ENCODE measurements around the gene KLK5.
"Not testable (repeated sequence)": the region's sequence is repeated elsewhere in the genome, so short reads cannot be mapped to it uniquely, and the experiment has no call there.

Gene KLK5

DNA sequence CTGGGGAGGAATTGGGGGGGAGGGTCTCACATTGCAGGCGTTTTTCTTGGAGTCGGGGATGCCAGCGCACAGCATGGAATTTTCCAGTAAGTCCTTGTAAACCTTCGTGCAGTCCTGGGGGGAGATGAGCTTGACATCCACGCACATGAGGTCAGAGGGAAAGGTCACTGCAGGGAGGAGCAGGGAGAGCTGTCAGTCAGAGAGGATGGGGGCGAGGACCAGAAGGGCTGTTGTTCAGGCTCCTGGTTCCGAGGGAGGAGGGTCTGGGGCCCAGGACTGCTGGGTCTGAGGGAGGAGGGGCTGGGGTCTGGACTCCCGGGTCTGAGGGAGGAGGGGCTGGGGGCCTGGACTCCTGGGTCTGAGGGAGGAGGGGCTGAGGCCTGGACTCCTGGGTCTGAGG is 26.9 kb upstream of the KLK5 start:
- no peaks in the 10 kb centered on the region for H3K36me3 Mint-ChIP-seq (ENCODE audit: insufficient read depth)
- no peak for ATAC-seq (replicated peaks)
- H3K9me3 Mint-ChIP-seq: peaks cover 0 to 2% of the 10 kb centered on the region in 2 donors
- peaks cover 0 to 4% of the 10 kb centered on the region in 2 donors for H3K4me1 Mint-ChIP-seq (ENCODE audit: low read depth in 2 of 2)
- H3K4me3 Mint-ChIP-seq: no peak overlapping the region
- DNase-seq: no peak
- peaks cover 68 to 82% of the 10 kb centered on the region in 2 donors for H3K27me3 Mint-ChIP-seq
- H3K27ac Mint-ChIP-seq: no peak overlapping the region

DNA sequence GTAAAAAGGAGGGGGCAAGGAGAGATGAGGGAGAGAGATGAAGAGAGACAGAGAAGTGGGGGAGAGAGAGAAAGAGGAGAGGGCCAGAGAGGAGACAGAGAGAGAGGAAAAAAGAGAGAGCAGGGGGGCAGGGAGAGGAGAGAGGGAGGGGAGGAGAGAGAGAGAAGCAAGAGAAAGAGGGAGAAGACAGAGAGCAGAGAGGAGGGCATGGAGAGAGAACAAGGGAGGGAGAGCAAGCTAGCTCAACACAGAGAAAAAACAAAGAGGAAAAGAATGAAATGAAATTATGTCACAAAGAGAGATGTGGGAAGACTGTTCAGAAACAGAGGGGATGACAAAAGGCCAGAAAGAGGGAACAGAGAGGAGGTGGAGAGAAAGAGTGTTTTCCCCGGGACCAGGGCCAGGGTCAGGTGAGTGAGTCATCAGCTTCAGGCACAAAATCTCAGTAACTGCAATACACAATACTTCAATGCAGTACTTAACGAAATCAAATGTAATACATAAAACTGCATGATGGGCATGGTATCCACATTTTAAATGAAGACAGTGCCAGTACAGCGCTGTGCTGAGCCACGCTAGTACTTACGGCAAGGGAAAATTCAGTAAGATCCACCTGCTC is 26.0 kb upstream of the KLK5 start:
- no peak for ATAC-seq (replicated peaks)

DNA sequence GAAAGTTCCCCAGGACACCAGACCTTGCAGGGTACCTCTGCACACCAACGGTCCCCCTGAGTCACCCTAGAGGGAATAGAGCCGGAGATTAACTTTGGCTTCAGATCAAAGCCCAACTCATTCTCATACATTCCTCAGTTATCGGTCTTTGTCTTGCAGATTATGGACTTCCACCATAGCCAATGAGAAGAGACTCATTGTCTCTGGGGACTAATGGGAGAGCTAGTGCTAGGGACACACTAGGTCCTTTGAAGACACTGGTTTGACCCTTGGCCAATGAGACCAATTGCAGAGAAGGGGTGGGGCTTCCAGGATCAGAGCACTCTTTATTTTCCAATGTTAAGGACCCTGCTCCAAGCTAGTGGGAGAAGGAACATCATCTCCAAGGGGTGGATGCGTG is 24.8 kb upstream of the KLK5 start:
- Mint-ChIP-seq H3K4me3 (no peak overlapping the region), H3K36me3 (ENCODE audit: insufficient read depth) (no peaks in the 10 kb centered on the region), H3K27me3 (peaks cover 73 to 79% of the 10 kb centered on the region in 2 donors), H3K4me1 (ENCODE audit: low read depth in 2 of 2) (peaks cover 0 to 4% of the 10 kb centered on the region in 2 donors), H3K27ac (no peak overlapping the region), H3K9me3 (peaks cover 0 to 2% of the 10 kb centered on the region in 2 donors)
- no peak for DNase-seq
- ATAC-seq (replicated peaks): no peak

More for the DNA sequence above, 26.0 kb upstream of the KLK5 start:
- DNase-seq: no peak
- Mint-ChIP-seq H3K27ac (no peak overlapping the region), H3K27me3 (peaks cover 62 to 74% of the 10 kb centered on the region in 2 donors), H3K9me3 (peaks cover 0 to 2% of the 10 kb centered on the region in 2 donors), H3K36me3 (ENCODE audit: insufficient read depth) (no peaks in the 10 kb centered on the region), H3K4me1 (ENCODE audit: low read depth in 2 of 2) (peaks cover 0 to 4% of the 10 kb centered on the region in 2 donors), H3K4me3 (no peak overlapping the region)

DNA sequence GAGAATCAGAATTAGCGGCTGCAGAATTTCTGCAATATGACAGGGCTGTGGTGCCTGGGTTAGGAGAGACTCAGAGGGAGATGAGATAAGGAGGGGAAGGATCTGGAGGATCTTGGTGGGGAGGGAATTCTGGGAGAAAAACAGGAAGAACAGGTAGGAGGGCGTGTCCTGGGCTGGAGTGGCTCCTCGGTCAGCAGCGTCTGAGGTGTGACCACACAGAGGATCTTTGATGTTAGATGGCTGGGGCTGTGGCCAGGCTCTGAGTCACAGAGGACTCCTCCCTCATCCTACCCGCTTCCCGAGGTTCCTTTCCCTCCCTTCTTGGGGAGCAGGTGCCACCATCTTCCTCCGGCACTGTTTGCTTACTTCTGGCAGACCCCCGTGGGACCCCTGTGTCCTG is 22.9 kb upstream of the KLK5 start:
- Mint-ChIP-seq H3K36me3 (ENCODE audit: insufficient read depth) (no peaks in the 10 kb centered on the region), H3K27ac (no peak overlapping the region), H3K27me3 (peaks cover 71 to 81% of the 10 kb centered on the region in 2 donors), H3K4me3 (no peak overlapping the region), H3K4me1 (ENCODE audit: low read depth in 2 of 2) (peaks cover 0 to 4% of the 10 kb centered on the region in 2 donors), H3K9me3 (no peaks in the 10 kb centered on the region)
- ATAC-seq (replicated peaks) (no peak), DNase-seq (no peak)

DNA sequence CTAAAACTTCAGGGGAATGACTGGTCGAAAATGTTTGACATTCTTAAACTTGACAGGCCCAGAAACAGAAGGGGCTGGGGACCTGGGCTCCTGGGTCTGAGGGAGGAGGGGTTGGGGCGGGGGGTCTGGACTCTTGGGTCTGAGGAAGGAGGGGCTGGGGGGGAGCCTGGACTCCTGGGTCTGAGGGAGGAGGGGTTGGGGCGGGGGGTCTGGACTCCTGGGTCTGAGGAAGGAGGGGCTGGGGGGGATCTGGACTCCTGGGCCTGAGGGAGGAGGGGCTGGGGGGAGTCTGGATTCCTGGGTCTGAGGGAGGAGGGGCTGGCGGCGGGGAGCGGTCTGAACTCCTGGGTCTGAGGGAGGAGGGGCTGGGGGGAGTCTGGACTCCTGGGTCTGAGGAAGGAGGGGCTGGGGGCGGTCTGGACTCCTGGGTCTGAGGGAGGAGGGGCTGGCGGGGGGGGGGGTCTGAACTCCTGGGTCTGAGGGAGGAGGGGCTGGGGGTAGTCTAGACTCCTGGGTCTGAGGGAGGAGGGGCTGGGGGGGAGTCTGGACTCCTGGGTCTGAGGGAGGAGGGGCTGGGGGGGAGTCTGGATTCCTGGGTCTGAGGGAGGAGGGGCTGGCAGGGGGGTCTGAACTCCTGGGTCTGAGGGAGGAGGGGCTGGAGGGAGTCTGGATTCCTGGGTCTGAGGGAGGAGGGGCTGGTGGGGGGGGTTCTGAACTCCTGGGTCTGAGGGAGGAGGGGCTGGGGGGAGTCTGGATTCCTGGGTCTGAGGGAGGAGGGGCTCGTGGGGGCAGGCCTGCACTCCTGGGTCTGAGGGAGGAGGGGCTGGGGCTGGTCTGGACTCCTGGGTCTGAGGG is 22.1 kb upstream of the KLK5 start:
- Mint-ChIP-seq H3K36me3 (ENCODE audit: insufficient read depth) (no peaks in the 10 kb centered on the region), H3K27me3 (peaks cover 73 to 81% of the 10 kb centered on the region in 2 donors), H3K4me1 (ENCODE audit: low read depth in 2 of 2) (peaks cover 0 to 4% of the 10 kb centered on the region in 2 donors), H3K27ac (no peak overlapping the region), H3K4me3 (no peak overlapping the region), H3K9me3 (no peaks in the 10 kb centered on the region)
- ATAC-seq (replicated peaks) (no peak), DNase-seq (no peak)

DNA sequence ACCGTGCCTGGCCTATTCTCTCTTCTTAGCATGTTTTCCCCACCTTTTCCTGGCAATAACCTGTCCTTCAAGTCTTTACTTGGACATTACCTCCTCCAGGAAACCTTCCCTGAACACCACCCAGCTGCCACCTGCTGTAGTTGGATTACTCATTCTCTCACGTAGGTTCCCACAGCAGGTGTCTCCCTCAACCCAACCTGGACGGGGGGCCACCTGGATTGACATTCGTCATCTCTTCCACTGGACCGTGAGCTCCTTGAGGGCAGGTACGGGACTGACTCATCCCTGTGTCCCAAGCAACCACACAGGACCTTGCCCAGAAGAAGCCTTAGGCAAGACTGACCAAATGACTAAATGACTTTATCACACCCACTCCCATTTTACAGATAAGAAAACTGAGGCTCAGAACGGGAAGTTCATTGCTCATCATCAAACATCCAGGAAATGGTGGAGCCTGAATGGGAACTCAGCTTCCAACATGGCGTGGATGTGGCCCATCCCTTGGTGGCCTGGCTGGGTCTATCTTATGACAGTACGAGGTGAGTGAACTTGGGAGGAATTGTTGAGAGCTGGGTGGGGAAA is 20.0 kb upstream of the KLK5 start:
- Mint-ChIP-seq H3K4me1 (ENCODE audit: low read depth in 2 of 2) (peaks cover 0 to 4% of the 10 kb centered on the region in 2 donors), H3K27me3 (peaks cover 65 to 75% of the 10 kb centered on the region in 2 donors), H3K4me3 (no peak overlapping the region), H3K9me3 (no peaks in the 10 kb centered on the region), H3K36me3 (ENCODE audit: insufficient read depth) (no peaks in the 10 kb centered on the region), H3K27ac (no peak overlapping the region)
- DNase-seq (no peak), ATAC-seq (replicated peaks) (no peak)

DNA sequence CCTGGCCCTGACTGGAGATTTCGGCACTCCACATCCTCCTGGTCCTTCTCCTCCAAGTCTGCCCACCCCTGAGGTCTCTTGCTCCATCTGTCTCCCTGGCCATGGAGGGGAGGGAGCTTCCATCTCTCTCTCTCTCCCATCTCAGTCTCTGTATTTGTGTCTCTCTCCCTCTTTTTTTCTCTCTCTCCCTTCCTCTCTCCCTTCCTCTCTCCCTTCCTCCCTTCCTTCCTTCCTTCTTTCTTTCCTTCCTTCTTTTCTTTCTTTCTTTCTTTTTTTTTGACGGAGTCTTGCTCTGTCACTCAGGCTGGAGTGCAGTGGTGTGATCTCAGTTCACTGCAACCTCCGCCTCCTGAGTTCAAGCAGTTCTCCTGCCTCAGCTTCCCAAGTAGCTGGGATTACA is 17.0 kb upstream of the KLK5 start:
- H3K27ac Mint-ChIP-seq; ATAC-seq (replicated peaks); H3K9me3 Mint-ChIP-seq; H3K4me3 Mint-ChIP-seq; H3K36me3 Mint-ChIP-seq (ENCODE audit: insufficient read depth); DNase-seq; H3K4me1 Mint-ChIP-seq (ENCODE audit: low read depth in 2 of 2): not testable (repeated sequence)
- peaks cover 63 to 79% of the 10 kb centered on the region in 2 donors for H3K27me3 Mint-ChIP-seq

DNA sequence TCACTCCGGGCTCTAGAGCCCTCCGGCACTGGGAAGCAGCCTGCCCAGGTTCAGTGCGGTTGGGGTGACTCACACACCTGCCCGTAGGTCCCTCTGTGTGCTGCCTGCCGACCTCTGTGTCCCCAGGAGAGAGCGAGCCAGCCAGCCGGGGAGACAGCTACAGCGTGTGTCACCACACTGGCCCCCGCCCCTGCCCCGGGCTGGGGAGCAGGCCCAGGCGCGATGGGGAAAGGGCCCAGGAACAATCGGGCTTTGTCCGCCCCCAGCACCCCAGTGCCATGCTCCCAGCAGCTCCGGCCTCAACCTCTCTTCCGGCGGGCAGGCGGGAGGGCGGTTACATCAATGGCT is 16.5 kb upstream of the KLK5 start, which contains the start of gene KLK6:
Gene KLK6 (minus strand): TSS at position 179 of the 348 bp plus-strand sequence. CDS start 1,487 bp downstream, outside the sequence.
- peaks cover 66 to 83% of the 10 kb centered on the region in 2 donors for H3K27me3 Mint-ChIP-seq

DNA sequence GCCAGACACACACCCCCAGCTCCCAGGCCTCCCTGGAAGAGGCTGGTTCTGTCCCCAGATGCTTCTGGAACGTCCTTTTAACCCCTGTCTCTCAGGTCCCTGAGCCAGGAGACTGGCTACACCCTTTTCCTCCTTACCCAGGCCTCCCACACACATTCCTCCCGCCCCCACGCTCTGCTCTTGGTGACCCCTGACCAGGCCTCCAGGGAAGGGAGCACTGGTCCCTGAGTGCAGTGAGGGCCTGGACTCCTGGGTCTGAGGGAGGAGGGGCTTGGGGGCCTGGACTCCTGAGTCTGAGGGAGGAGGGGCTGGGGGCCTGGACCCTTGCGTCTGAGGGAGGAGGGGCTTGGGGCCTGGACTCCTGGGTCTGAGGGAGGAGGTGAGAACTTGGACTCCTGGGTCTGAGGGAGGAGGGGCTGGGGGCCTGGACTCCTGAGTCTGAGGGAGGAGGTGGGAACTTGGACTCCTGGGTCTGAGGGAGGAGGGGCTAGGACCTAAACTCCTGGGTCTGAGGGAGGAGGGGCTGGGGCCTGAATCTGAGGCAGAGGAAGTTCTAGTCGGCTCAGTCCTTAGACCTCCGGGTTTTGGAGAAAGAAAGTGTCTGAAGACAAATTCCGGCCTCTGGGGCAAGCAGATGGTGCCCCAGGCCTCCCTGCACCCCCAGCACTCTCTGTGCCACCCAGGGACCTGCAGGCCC is 16.0 kb upstream of the KLK5 start:
- H3K27ac Mint-ChIP-seq: no peak overlapping the region
- peaks cover 0 to 2% of the 10 kb centered on the region in 2 donors for H3K9me3 Mint-ChIP-seq
- H3K4me1 Mint-ChIP-seq (ENCODE audit: low read depth in 2 of 2): no peaks in the 10 kb centered on the region
- H3K4me3 Mint-ChIP-seq: no peak overlapping the region
- ATAC-seq (replicated peaks): no peak
- H3K36me3 Mint-ChIP-seq (ENCODE audit: insufficient read depth): no peaks in the 10 kb centered on the region
- no peak for DNase-seq
- H3K27me3 Mint-ChIP-seq: peaks cover 70 to 88% of the 10 kb centered on the region in 2 donors

More for the DNA sequence above, 16.5 kb upstream of the KLK5 start, which contains the start of gene KLK6:
- Mint-ChIP-seq H3K9me3 (no peaks in the 10 kb centered on the region), H3K27ac (no peak within 1 kb of the TSS), H3K36me3 (ENCODE audit: insufficient read depth) (no peaks in the 10 kb centered on the region), H3K4me1 (ENCODE audit: low read depth in 2 of 2) (no peaks in the 10 kb centered on the region), H3K4me3 (no peak within 1 kb of the TSS)
- no peak for DNase-seq
- ATAC-seq (replicated peaks): no peak

DNA sequence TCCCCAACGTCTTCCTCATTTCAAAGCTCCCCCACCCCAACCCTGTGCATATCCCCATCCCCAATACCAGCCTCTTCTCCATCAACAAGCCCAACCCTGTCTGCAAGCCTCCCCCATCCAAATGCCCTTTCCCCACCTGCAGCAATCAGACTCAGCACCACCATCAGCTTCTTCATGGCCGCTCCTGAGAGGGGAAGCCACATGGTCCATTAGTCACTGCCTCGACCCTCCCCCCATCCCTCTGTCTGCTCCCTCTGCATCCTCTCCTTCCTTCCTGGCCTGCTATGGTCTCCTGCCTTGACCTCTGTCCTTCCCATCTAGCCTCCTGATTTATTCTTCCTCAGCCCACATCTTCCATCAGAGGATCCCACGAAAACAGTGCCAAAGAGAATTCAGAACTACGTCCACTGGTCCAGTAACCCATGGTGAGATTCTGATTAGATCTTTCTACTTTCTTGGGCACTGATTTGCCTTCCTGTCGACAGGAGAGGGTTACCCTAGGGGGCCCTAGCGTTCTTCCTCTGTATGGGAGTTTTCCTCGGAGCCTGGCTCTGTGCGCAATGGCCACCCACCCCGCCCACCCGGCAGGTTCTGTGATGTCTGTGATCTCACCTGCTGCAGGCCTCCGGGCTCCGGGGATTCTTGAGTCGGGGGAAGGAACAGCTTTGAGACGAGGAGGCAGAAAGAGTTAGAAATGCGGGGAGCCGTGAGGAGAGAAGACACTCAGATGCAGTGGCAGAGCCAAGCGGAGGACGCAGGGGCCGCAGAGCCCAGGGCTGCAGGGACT is 15.3 kb upstream of the KLK5 start:
- Mint-ChIP-seq H3K27ac (no peak overlapping the region), H3K36me3 (ENCODE audit: insufficient read depth) (no peaks in the 10 kb centered on the region), H3K4me3 (no peak overlapping the region), H3K9me3 (peaks cover under 1 to 2% of the 10 kb centered on the region in 2 donors), H3K27me3 (peaks cover 68 to 88% of the 10 kb centered on the region in 2 donors), H3K4me1 (ENCODE audit: low read depth in 2 of 2) (no peaks in the 10 kb centered on the region)
- DNase-seq (no peak), ATAC-seq (replicated peaks) (no peak)

DNA sequence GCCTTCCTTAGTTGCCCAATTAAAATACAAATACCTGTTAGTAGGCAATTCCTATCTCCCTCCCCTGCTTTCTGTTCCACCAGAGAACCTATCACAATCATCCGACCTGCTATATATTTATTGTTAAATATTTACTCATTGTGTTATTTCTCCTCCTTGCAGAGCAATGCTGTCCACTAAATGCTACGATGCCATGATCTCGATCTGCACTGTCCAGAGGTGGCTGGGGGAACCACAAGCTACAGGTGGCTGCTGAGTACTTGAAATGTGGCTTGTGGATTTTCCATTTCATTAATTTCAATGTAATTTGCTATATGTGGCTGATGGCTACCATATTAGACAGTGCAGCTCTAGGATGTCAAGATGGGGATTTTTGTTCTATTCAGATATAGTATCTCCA is 11.4 kb upstream of the KLK5 start:
- H3K4me3 Mint-ChIP-seq: no peak overlapping the region
- peaks cover 46 to 52% of the 10 kb centered on the region in 2 donors for H3K27me3 Mint-ChIP-seq
- no peak for ATAC-seq (replicated peaks)

DNA sequence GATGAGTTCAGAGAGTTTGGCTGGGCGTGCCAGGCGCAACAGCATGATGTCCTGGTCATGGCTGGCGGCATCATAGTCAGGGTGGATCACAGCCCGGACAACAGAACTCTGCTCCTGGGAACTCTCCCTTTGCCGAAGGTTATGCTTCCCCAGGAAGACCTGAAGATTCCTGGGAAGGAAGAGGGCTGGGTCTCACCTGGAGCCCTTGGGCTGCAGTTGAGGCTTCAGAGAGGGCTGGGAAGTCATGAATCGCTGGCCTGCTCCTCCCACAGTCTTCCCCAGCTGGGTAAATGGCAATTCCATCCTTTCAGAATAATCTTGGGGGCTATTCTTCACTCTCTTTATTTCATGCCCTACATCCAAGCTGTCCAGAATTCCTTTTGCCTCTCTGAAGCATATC is 10.5 kb upstream of the KLK5 start:
- Mint-ChIP-seq H3K9me3 (peaks cover 8 to 10% of the 10 kb centered on the region in 2 donors), H3K4me1 (ENCODE audit: low read depth in 2 of 2) (no peaks in the 10 kb centered on the region), H3K27ac (no peak overlapping the region), H3K4me3 (no peak overlapping the region), H3K27me3 (peaks cover 54 to 58% of the 10 kb centered on the region in 2 donors), H3K36me3 (ENCODE audit: insufficient read depth) (no peaks in the 10 kb centered on the region)
- DNase-seq: no peak
- ATAC-seq (replicated peaks): no peak

More for the DNA sequence above, 11.4 kb upstream of the KLK5 start:
- peaks cover 8 to 10% of the 10 kb centered on the region in 2 donors for H3K9me3 Mint-ChIP-seq
- no peaks in the 10 kb centered on the region for H3K4me1 Mint-ChIP-seq (ENCODE audit: low read depth in 2 of 2)
- H3K36me3 Mint-ChIP-seq (ENCODE audit: insufficient read depth): no peaks in the 10 kb centered on the region
- no peak for DNase-seq
- H3K27ac Mint-ChIP-seq: no peak overlapping the region
